Measurements from ENCODE around the gene BOLL. TPM values are rescaled to one million over a fixed set of nuclear protein-coding genes. Genes with fewer than 3 reads are reported as not detected.

BOLL gene
- total RNA-seq, 2 experiments from 2014 or later, result not detected

GRCh38 chr2:197705912-197706838 is 78.9 kb downstream of the BOLL start:
- H3K4me1 ChIP-seq (ENCODE audit: insufficient read depth, low read length, poor library complexity, severe bottlenecking), result peaks cover 32% of the 10 kb centered on the region
- BruUV-seq (replicated peaks), result no TSS peak
- H3K36me3 ChIP-seq (ENCODE audit: insufficient read depth, low read length), result peaks cover 36% of the 10 kb centered on the region
- peaks cover 56% of the 10 kb centered on the region for H3K79me2 ChIP-seq (ENCODE audit: insufficient read depth, low read depth, low read length)
- intact Hi-C loops (cut with micrococcal nuclease; ENCODE audit: unreplicated experiment), result loop anchor here (2.0 to 10.0 kb wide), 6 partner anchors 189 to 1061 kb away; partner anchors contain the start of genes COQ10B, HSPD1 and MOB4
- H2AFZ ChIP-seq (ENCODE audit: low read length), result no peak overlapping the region
- no peaks in the 10 kb centered on the region for H3K9me2 ChIP-seq (ENCODE audit: insufficient read depth, low read length)
- peak; percentile 74 for DNase-seq (ENCODE audit: low spot score)
- CTCF ChIA-PET (ENCODE audit: unreplicated experiment), result interaction anchor here (0.6 kb wide), 1 partner anchor 72 kb away, joined by 3 read pairs; no protein-coding TSS in a partner anchor
- TF ChIP-seq CTCF (conservative IDR thresholded peaks at IDR 0.05; ENCODE audit: low read length) (no peak), EZH2phosphoT487 (IDR thresholded peaks at IDR 0.05; ENCODE audit: borderline replicate concordance, low read depth, low read length) (no peak)
- peak overlapping the region; percentile 90 for H3K4me3 ChIP-seq (ENCODE audit: low read depth, low read length, poor library complexity, severe bottlenecking)
- no peaks in the 10 kb centered on the region for H3K9me3 ChIP-seq (ENCODE audit: low read length)
- H3K27ac ChIP-seq (ENCODE audit: low read depth, low read length, poor library complexity, severe bottlenecking), result peak overlapping the region; percentile 47
- POLR2A ChIA-PET, result interaction anchor here (2.8 kb wide), 1 partner anchor 9 kb away, joined by 23 read pairs; no protein-coding TSS in a partner anchor
- H4K20me1 ChIP-seq (ENCODE audit: insufficient read depth, low read length), result peaks cover 33% of the 10 kb centered on the region
- peak overlapping the region; percentile 94 for H3K4me2 ChIP-seq (ENCODE audit: low read length)

GRCh38 chr2:197705121-197705911 is 79.8 kb downstream of the BOLL start, which contains the start of gene MARS2:
TSS of gene MARS2 (plus strand) at chr2:197705369. CDS start at chr2:197705406, 37 bp downstream.
- H3K9me2 ChIP-seq (ENCODE audit: insufficient read depth, low read length), result no peaks in the 10 kb centered on the region
- H3K4me3 ChIP-seq (ENCODE audit: low read depth, low read length, poor library complexity, severe bottlenecking), result peak within 1 kb of the TSS; percentile 90
- peaks cover 26% of the 10 kb centered on the region for H3K4me1 ChIP-seq (ENCODE audit: insufficient read depth, low read length, poor library complexity, severe bottlenecking)
- peak; percentile 95 for DNase-seq (ENCODE audit: low spot score)
- H4K20me1 ChIP-seq (ENCODE audit: insufficient read depth, low read length), result peaks cover 33% of the 10 kb centered on the region
- H2AFZ ChIP-seq (ENCODE audit: low read length), result peak within 1 kb of the TSS; percentile 94
- TF ChIP-seq CTCF (conservative IDR thresholded peaks at IDR 0.05; ENCODE audit: low read length) (no peak), EZH2phosphoT487 (IDR thresholded peaks at IDR 0.05; ENCODE audit: borderline replicate concordance, low read depth, low read length) (no peak)
- intact Hi-C loops (cut with micrococcal nuclease; ENCODE audit: unreplicated experiment), result loop anchor here (2.0 to 10.0 kb wide), 5 partner anchors 189 to 1061 kb away; partner anchors contain the start of genes COQ10B and MOB4
- BruUV-seq (replicated peaks), result no TSS peak
- ChIA-PET CTCF (ENCODE audit: unreplicated experiment) (interaction anchor here (0.7 to 1.0 kb wide), 2 partner anchors 12 to 322 kb away, joined by 3 to 4 read pairs; no protein-coding TSS in a partner anchor), POLR2A (interaction anchor here (0.6 to 2.8 kb wide), 7 partner anchors 10 to 1429 kb away, joined by 3 to 23 read pairs (median 3); partner anchors contain the start of gene SF3B1)
- peaks cover 48% of the 10 kb centered on the region for H3K79me2 ChIP-seq (ENCODE audit: insufficient read depth, low read depth, low read length)
- peak within 1 kb of the TSS; percentile 47 for H3K27ac ChIP-seq (ENCODE audit: low read depth, low read length, poor library complexity, severe bottlenecking)
- peak within 1 kb of the TSS; percentile 94 for H3K4me2 ChIP-seq (ENCODE audit: low read length)
- no peaks in the 10 kb centered on the region for H3K9me3 ChIP-seq (ENCODE audit: low read length)
- H3K36me3 ChIP-seq (ENCODE audit: insufficient read depth, low read length), result peaks cover 29% of the 10 kb centered on the region

Data from OCI-LY7 (cell line).